OCI-LY3 (cell line): ENCODE measurements around the gene TAMM41.

Experiments used
- H2AFZ ChIP-seq: fragments of 200-600, 300-600 bp; shearing (Covaris generic); 2 replicates; pipeline ENCODE4 v1.6.0; 2014; ENCODE audit warnings: antibody characterized with exemption, low read depth, low read length
- H3K27ac ChIP-seq: fragments of 200-600, 300-600 bp; sonication (generic); 2 replicates; pipeline ENCODE4 v1.5.1; 2014; ENCODE audit warnings: mild to moderate bottlenecking, low read length, moderate library complexity, mixed read lengths
- H3K27me3 ChIP-seq: fragments of 200-600, 300-600 bp; sonication (generic); 2 replicates; pipeline ENCODE4 v1.6.1; 2014; ENCODE audit warnings: low read depth, low read length, mixed read lengths
- H3K36me3 ChIP-seq: fragments of 200-600, 300-600 bp; sonication (generic); replicated peaks from 2 replicates; pipeline ENCODE3; 2014; ENCODE audit warnings: low read depth, low read length, mixed read lengths
- H3K4me1 ChIP-seq: fragments of 300-600, 200-600 bp; sonication (generic); 2 replicates; pipeline ENCODE4 v1.6.1; 2014; ENCODE audit warnings: low read length, mixed read lengths
- H3K4me2 ChIP-seq: fragments of 200-600, 300-600 bp; sonication (generic); 2 replicates; pipeline ENCODE4 v1.6.1; 2014; ENCODE audit warnings: low read length, mixed read lengths
- H3K4me3 ChIP-seq: fragments of 300-600, 200-600 bp; sonication (generic); 2 replicates; pipeline ENCODE4 v1.5.1; 2014; ENCODE audit warnings: antibody characterized with exemption, mild to moderate bottlenecking, low read length, moderate library complexity
- H3K79me2 ChIP-seq: fragments of 300-600, 200-600 bp; shearing (Covaris generic); 2 replicates; pipeline ENCODE4 v1.6.1; 2014; ENCODE audit warnings: mild to moderate bottlenecking, low read length, mixed read lengths
- H3K9ac ChIP-seq: fragments of 300-600, 200-600 bp; shearing (Covaris generic); 2 replicates; pipeline ENCODE4 v1.6.0; 2014; ENCODE audit warnings: mild to moderate bottlenecking, low read length, moderate library complexity
- H3K9me3 ChIP-seq: fragments of 200-600, 300-600 bp; shearing (Covaris generic); 2 replicates; pipeline ENCODE4 v1.6.1; 2014; ENCODE audit warnings: low read length, mixed read lengths; ENCODE audit not compliant: insufficient read depth
- H4K20me1 ChIP-seq: fragments of 200-600, 300-600 bp; sonication (generic); 2 replicates; pipeline ENCODE4 v1.6.1; 2016; ENCODE audit warnings: low read length, mixed read lengths; ENCODE audit not compliant: insufficient read depth
- EZH2phosphoT487 ChIP-seq: fragments of 200-600 bp; shearing (Covaris generic); IDR thresholded peaks from 2 replicates; pipeline ENCODE4 v1.6.1; 2018; ENCODE audit warnings: antibody characterized with exemption, mixed run types, low read depth
- TF ChIP-seq, protein P1 (sequence below): fragments of 200-600, 300-600 bp; sonication (generic); IDR thresholded peaks from 2 replicates; pipeline ENCODE4 v1.5.1; 2014; ENCODE audit warnings: antibody characterized with exemption, low read length, low read depth

Gene TAMM41

GRCh38 chr3:11789412-11789811, 57.3 kb downstream of the TAMM41 start:
- Histone ChIP-seq H3K4me3 (no peak overlapping the region), H3K36me3 (peaks cover 23% of the 10 kb centered on the region), H3K4me2 (no peak overlapping the region), H3K27ac (no peak overlapping the region), H3K9me3 (no peaks in the 10 kb centered on the region), H3K79me2 (no peaks in the 10 kb centered on the region), H3K4me1 (no peaks in the 10 kb centered on the region), H2AFZ (no peak overlapping the region), H3K27me3 (no peaks in the 10 kb centered on the region), H3K9ac (no peak overlapping the region), H4K20me1 (no peaks in the 10 kb centered on the region)
- TF ChIP-seq, protein P1, sequence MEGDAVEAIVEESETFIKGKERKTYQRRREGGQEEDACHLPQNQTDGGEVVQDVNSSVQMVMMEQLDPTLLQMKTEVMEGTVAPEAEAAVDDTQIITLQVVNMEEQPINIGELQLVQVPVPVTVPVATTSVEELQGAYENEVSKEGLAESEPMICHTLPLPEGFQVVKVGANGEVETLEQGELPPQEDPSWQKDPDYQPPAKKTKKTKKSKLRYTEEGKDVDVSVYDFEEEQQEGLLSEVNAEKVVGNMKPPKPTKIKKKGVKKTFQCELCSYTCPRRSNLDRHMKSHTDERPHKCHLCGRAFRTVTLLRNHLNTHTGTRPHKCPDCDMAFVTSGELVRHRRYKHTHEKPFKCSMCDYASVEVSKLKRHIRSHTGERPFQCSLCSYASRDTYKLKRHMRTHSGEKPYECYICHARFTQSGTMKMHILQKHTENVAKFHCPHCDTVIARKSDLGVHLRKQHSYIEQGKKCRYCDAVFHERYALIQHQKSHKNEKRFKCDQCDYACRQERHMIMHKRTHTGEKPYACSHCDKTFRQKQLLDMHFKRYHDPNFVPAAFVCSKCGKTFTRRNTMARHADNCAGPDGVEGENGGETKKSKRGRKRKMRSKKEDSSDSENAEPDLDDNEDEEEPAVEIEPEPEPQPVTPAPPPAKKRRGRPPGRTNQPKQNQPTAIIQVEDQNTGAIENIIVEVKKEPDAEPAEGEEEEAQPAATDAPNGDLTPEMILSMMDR = no peak
- no peak for TF ChIP-seq EZH2phosphoT487

GRCh38 chr3:11784971-11785377, 61.7 kb downstream of the TAMM41 start:
- H2AFZ ChIP-seq = no peak overlapping the region
- H3K9me3 ChIP-seq = no peaks in the 10 kb centered on the region
- H3K4me1 ChIP-seq = no peaks in the 10 kb centered on the region
- no peak for TF ChIP-seq EZH2phosphoT487
- TF ChIP-seq, protein P1 = no peak
- H3K79me2 ChIP-seq = no peaks in the 10 kb centered on the region
- no peak overlapping the region for H3K9ac ChIP-seq
- H3K27ac ChIP-seq = no peak overlapping the region
- no peak overlapping the region for H3K4me3 ChIP-seq
- peaks cover 16% of the 10 kb centered on the region for H3K36me3 ChIP-seq
- no peaks in the 10 kb centered on the region for H3K27me3 ChIP-seq
- no peaks in the 10 kb centered on the region for H4K20me1 ChIP-seq
- no peak overlapping the region for H3K4me2 ChIP-seq

DNA sequence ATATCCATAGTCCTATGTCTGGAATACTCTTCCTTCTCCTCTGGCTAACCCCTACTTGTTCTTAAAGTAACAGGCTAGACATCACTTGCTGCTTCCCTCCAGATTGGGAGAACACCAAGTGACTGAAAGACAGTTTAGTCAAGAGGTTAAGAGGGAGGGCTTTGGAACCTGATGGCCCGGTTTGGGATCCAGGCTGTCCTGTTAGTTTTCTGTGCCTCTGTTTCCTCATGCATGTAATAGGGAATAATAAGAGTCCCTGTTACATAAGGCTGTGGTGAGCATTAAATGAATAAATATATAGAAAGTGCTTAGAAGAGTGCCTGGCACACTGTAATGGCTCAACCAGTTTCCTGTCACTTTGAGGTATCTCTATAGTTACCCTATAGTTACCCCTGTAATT, 66.3 kb downstream of the TAMM41 start:
- no peak overlapping the region for H3K9ac ChIP-seq
- H3K27ac ChIP-seq = no peak overlapping the region
- H4K20me1 ChIP-seq = no peaks in the 10 kb centered on the region
- H3K4me2 ChIP-seq = no peak overlapping the region
- H3K4me1 ChIP-seq = no peaks in the 10 kb centered on the region
- H3K79me2 ChIP-seq = no peaks in the 10 kb centered on the region
- H3K27me3 ChIP-seq = no peaks in the 10 kb centered on the region
- H3K36me3 ChIP-seq = no peaks in the 10 kb centered on the region
- no peak for TF ChIP-seq EZH2phosphoT487
- TF ChIP-seq, protein P1 = no peak
- no peaks in the 10 kb centered on the region for H3K9me3 ChIP-seq
- no peak overlapping the region for H2AFZ ChIP-seq
- H3K4me3 ChIP-seq = no peak overlapping the region

GRCh38 chr3:11779626-11780025, 67.1 kb downstream of the TAMM41 start:
- Histone ChIP-seq H3K27me3 (no peaks in the 10 kb centered on the region), H2AFZ (no peak overlapping the region), H4K20me1 (no peaks in the 10 kb centered on the region), H3K4me2 (no peak overlapping the region), H3K4me3 (no peak overlapping the region), H3K4me1 (no peaks in the 10 kb centered on the region), H3K79me2 (no peaks in the 10 kb centered on the region), H3K9ac (no peak overlapping the region), H3K27ac (no peak overlapping the region), H3K36me3 (no peaks in the 10 kb centered on the region), H3K9me3 (no peaks in the 10 kb centered on the region)
- TF ChIP-seq, protein P1 = no peak
- TF ChIP-seq EZH2phosphoT487 = no peak
